Ascending aorta (tissue), 2 donors: ENCODE results near the gene TRIM40. TPM values are rescaled to one million over a fixed set of nuclear protein-coding genes. Genes with fewer than 3 reads are reported as not detected.
"Not testable (repeated sequence)": the region's sequence is repeated elsewhere in the genome, so short reads cannot be mapped to it uniquely, and the experiment has no call there.

ENCODE experiments used
- DNase-seq, 2 donors: peaks; one replicate each; pipeline ENCODE4 v3.0.0-alpha.2; 2019; ENCODE audit warnings: low spot score in 2 of 2
- H3K27ac ChIP-seq, 2 donors: fragments of 200-600 bp; sonication (generic); one replicate each; pipeline ENCODE4 v1.5.1; 2016 to 2017; ENCODE audit warnings: mild to moderate bottlenecking in 1 of 2
- H3K27me3 ChIP-seq: fragments of 200-600 bp; sonication (generic); one replicate; pipeline ENCODE4 v1.5.1; 2017
- H3K36me3 ChIP-seq, 2 donors: fragments of 200-600 bp; sonication (generic); one replicate each; pipeline ENCODE4 v1.5.1; 2016
- H3K4me1 ChIP-seq, 2 donors: fragments of 200-600 bp; sonication (generic); one replicate each; pipeline ENCODE4 v1.5.1; 2016 to 2017; ENCODE audit warnings: mild to moderate bottlenecking in 1 of 2
- H3K4me3 ChIP-seq, 2 donors: fragments of 200-600 bp; sonication (generic); one replicate each; pipeline ENCODE4 v1.5.1; 2016 to 2017; ENCODE audit warnings: mild to moderate bottlenecking in 1 of 2
- H3K9me3 ChIP-seq, 2 donors: fragments of 200-600 bp; sonication (generic); one replicate each; pipeline ENCODE4 v1.5.1; 2016
- CTCF ChIP-seq, 3 experiments: fragments of 200-600 bp in 2 of 3; fragments of 450-650 bp in 1 of 3; sonication (generic) in 2 of 3; IDR thresholded peaks; one replicate each; pipeline ENCODE4 v1.5.1; 2016 to 2019; ENCODE audit warnings: antibody characterized with exemption in 3 of 3, mild to moderate bottlenecking in 1 of 3, moderate library complexity in 1 of 3
- intact Hi-C: fragments of 100-400 bp; cut with DNase I; formaldehyde crosslinking; loops from one replicate; pipeline ENCODE4 v1.15.1; 2023
- total RNA-seq: library from RNA; depleted of rRNA; stranded (reverse); fragments of >200 nt; gene quantifications from one replicate; pipeline ENCODE4 v1.1.0, GENCODE V29; 2016

The TRIM40 gene
- total RNA-seq, 1 donor from 2014 or later = not detected

- Histone ChIP-seq H3K27ac (no peak overlapping the region), H3K36me3 (no peaks in the 10 kb centered on the region), H3K4me3 (no peak overlapping the region), H3K27me3 (no peaks in the 10 kb centered on the region), H3K9me3 (no peaks in the 10 kb centered on the region), H3K4me1 (no peaks in the 10 kb centered on the region)
- no peak for DNase-seq
- TF ChIP-seq CTCF (IDR thresholded peaks at IDR 0.05) = no peak
- intact Hi-C loops = no loop called here
Measured at GRCh38 chr6:30111266-30111856, 24.6 kb upstream of the TRIM40 start.

GRCh38 chr6:30112402-30112994 lies 23.4 kb upstream of the TRIM40 start:
- no peaks in the 10 kb centered on the region for H3K9me3 ChIP-seq
- TF ChIP-seq CTCF (IDR thresholded peaks at IDR 0.05) = no peak
- no peak overlapping the region for H3K27ac ChIP-seq
- H3K36me3 ChIP-seq = no peaks in the 10 kb centered on the region
- H3K4me1 ChIP-seq = no peaks in the 10 kb centered on the region
- no peak overlapping the region for H3K4me3 ChIP-seq
- intact Hi-C loops = no loop called here
- no peaks in the 10 kb centered on the region for H3K27me3 ChIP-seq
- DNase-seq = no peak

- Histone ChIP-seq H3K27ac (no peak within 1 kb of the TSS), H3K36me3 (no peaks in the 10 kb centered on the region), H3K9me3 (no peaks in the 10 kb centered on the region), H3K27me3 (no peaks in the 10 kb centered on the region), H3K4me1 (no peaks in the 10 kb centered on the region), H3K4me3 (no peak within 1 kb of the TSS)
- TF ChIP-seq CTCF (IDR thresholded peaks at IDR 0.05) = no peak
- DNase-seq = no peak
- intact Hi-C loops = no loop called here
Measured at GRCh38 chr6:30113003-30113759, 22.8 kb upstream of the TRIM40 start, which contains the start of gene TRIM31. Gene TRIM31, minus strand, starts transcription at chr6:30113090. Its CDS starts 285 bp downstream, at chr6:30112805.

GRCh38 chr6:30113841-30114240 lies 22.1 kb upstream of the TRIM40 start:
- H3K27me3 ChIP-seq = no peaks in the 10 kb centered on the region
- TF ChIP-seq CTCF (IDR thresholded peaks at IDR 0.05) = no peak
- intact Hi-C loops = no loop called here

GRCh38 chr6:30116724-30117123 lies 19.2 kb upstream of the TRIM40 start:
- DNase-seq = no peak
- intact Hi-C loops = no loop called here
- Histone ChIP-seq H3K9me3 (no peaks in the 10 kb centered on the region), H3K27me3 (no peaks in the 10 kb centered on the region), H3K4me1 (no peaks in the 10 kb centered on the region), H3K4me3 (no peak overlapping the region), H3K27ac (no peak overlapping the region), H3K36me3 (no peaks in the 10 kb centered on the region)
- TF ChIP-seq CTCF (IDR thresholded peaks at IDR 0.05) = peak in 1 of 3 experiments; percentile 6

More at GRCh38 chr6:30113841-30114240, 22.1 kb upstream of the TRIM40 start:
- Histone ChIP-seq H3K4me3 (no peak overlapping the region), H3K4me1 (no peaks in the 10 kb centered on the region), H3K27ac (no peak overlapping the region), H3K36me3 (no peaks in the 10 kb centered on the region), H3K9me3 (no peaks in the 10 kb centered on the region)
- no peak for DNase-seq

- H3K4me1 ChIP-seq, H3K27ac ChIP-seq, DNase-seq, H3K9me3 ChIP-seq, H3K36me3 ChIP-seq, H3K27me3 ChIP-seq, intact Hi-C loops, H3K4me3 ChIP-seq: not testable (repeated sequence)
Measured at GRCh38 chr6:30118691-30119090, 17.2 kb upstream of the TRIM40 start.
